ENCODE results near the gene OR13J1.

OR13J1 gene

DNA sequence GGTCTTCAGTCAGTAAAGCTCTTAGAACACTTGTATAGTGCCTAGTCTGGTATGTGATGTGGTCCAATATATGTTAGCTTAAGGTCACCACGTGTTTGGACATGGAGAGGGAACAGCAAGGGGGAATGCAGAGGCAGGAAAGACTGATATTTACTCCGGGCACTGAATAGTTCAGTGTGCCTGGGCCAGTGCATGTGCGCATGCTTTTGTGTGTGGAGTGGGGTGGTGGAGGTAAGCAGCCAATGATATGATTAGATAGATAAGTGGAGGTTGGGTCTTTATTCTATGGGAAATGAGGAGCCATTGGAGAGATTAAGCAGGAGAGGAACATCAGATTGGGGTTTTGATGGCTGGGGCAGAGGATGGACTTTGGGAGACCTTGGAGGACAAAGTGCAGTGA, 14.0 kb downstream of the OR13J1 start:
- no peak for DNase-seq

DNA sequence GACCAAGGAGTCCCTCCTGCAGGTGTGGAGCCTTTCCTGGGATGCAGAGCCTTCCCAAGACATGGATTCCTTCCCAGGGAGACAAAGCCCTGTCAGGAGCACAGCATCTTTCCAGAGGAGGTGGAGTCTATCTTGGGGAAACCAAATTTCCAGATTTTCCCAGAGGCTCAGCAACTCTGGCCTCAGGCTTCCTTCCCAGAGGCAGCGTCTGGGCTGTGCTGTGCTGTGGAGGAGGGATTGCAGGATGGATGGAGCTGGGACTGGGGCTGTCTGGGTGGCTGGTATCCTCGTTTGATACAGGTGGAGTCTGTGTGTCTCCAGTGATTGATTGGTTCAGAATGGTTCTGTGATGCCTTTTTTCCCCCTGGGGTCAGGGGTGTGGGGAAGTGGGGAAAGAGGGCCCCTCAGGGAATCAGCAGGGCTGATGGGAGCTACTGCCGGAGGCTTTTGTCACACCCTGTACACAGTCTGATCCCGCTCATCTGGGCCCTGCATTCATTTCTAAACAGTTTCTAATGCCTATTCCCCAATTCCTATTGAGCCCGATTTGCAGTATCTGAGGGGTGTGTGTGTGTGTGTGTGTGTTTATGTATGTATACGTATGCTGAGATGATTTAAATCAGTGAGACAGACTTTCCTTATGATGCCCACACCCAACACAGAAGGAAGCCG, 16.0 kb downstream of the OR13J1 start:
- DNase-seq: no peak

DNA sequence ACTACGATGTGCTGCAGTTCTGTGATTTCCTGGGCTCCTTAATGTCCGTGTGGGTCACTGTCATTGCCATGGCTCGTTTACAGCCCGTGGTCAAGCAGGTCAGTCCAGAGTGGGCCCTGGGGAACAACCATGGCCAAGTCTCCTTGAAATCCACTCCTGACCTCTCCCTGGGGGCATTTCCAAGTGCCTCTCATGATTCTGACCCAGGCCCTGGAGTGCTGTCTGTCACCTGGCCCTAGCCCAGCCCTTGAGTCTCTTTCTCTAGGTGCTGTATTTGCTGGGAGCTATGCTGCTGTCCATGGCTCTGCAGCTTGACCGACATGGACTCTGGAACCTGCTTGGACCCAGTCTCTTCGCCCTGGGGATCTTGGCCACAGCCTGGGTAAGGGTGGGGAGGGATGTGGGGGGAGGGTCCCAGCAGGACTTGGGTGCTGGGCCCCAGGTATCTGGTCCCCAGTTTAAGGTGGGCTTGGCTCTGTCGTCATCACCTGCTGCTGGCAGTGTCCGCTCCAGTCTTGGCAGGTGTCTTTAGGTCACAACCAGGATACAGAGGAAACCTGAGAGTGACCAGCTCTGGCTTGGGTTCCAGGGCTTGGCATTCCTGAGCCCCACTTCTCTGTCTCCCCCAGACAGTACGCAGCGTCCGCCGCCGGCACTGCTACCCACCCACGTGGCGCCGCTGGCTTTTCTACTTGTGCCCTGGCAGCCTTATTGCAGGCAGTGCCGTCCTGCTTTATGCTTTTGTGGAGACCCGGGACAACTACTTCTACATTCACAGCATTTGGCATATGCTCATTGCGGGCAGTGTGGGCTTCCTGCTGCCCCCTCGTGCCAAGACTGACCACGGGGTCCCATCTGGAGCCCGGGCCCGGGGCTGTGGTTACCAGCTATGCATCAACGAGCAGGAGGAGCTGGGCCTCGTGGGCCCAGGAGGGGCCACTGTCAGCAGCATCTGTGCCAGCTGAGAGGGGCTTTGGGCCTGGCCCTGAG, 17.0 kb downstream of the OR13J1 start:
- no peak for DNase-seq

DNA sequence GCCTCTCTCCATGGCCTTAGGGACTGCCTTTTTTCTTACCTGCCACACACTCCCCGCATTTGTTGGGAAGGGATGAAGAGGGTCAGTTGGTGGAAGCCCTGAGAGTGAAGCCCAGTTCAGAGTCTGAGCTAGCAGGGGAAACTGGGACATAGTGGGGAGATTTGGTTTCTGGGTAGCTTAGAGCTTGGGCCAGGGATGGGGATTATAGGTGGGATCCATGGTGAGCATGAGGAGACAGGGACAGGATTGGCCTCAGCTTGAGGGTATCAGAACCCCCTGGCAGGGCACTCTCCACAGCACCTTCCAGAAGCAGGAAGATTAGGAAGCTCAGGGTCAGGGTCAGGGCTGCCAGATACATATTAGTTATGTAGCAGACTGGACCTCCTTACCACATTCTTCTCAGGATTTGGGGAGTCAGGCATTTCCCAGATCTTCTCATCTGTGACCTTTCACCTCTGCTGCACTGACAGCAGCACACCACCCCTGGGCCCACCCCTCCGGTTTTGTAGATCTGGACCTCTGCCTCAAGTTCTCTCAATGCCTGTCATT, 17.9 kb downstream of the OR13J1 start:
- no peak for DNase-seq

DNA sequence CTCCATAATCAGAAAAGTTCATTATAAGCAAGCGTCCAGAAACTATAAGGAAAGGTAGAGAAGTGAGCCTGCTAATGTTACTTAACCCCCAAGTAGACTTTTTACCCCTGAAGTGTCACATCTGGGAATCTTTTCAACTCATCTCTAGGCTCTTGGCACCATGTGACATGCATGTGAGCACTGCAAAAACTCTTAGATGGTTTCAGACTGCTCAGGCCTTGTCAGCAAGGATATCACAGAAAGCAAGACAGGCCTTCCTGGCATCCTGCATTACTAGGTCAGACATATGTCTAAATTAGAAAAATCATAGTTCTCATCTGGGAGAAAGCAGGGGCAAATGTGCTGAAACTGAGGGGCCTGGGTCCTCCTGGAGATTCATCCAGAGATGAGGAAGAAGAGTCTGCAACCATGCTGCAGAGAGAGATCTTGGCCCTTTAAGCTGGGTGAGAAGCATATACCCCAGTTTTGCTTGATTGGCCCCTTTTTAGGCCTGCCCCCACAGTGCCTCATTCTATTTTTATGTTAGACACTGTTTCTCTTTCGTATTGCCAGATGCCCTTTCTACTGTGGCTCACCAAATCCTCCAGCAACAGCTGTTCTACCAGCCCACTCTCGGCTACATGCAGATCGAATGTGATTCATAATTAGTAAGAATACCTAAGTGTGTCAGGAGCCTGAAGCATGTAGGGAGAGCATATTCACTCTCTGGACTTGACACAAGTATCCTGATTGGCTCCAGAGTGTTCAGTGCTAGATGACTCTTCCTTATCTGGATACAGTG, 22.2 kb downstream of the OR13J1 start:
- DNase-seq: no peak

DNA sequence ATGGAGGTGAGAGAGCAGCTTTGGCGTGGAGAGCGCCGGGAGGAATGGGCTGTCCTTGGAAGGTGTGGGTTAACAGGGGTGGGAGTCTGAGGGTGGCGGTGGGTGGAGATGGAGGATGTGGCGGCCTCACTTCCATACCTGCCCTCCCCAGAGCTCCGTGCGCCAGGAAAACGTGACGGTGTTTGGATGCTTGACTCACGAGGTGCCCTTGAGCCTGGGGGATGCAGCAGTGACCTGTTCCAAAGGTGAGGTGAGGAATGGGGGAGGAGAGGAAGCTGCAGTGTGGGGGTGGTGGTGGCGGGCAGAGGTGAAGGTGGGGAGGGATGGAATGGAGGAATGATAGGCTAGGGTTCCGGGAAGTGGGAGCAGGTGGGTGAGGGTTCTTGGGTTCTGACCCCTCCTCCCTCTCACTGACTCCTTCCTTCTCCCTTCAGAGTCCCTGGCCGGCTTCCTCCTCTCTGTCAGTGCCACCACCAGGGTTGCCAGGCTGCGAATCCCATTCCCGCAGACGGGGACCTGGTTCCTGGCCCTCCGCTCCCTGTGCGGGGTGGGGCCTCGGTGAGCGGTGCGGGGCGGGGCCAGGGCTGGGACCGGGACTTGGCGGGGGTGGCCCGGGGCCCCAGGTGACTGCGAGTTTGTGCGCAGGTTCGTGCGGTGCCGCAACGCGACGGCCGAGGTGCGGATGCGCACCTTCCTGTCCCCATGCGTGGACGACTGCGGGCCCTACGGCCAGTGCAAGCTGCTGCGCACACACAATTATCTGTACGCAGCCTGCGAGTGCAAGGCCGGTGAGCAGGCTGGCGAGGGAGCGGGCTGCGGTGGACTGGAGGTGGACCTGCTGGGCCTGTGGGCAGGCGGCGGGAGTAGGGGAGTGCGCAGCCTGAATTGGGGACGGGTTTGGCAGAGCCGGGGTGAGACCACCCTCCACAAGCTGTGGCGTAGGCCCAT, 24.1 kb downstream of the OR13J1 start:
- no peak for DNase-seq

DNA sequence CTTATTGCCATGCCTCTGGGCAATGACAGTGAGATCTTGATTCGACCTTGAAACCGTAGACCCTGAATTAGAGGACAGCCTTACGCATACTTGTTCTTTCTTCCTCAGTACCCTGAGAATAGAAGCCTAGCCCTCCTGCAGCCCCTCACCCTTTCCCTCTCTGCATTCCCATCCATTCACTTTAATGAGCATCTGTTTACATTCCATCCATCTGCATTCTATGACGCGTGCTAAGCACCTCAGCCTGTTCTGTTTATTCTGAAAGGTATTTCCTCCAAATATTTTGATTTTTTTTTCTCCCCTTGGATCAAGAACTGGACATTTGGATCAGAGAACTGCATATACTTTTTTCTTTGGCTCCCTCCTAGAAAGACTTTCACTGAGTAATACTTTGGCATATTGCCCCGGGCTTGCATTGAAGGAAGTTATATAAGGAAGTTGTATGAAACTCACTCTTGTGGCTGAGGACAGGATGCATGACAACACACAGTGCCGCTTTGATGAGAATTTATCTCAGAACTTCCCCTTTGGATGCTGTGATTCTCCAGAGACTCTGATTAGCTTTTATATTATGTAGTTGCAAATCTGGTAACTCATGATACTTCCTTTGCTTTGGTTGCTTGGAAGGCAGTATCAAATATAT, 25.5 kb downstream of the OR13J1 start:
- DNase-seq: no peak

DNA sequence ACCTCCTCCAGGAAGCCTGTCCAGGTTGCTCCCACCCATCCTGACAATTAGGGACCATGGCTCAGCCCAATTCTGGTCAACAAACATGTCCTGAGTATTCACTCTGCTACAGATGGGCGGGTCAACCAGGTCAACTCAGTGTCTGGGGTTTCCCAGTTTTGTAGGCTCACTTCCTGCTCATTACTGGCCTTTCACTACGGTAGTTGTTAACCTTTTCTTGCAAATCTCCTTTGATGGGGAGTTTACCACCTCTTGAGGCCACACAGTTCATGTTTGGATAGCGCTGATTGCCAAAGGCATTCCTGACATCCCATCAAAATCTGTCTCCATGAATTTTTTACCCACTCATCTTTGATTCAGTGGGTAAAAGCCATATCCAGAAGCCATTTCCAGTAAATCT, 27.4 kb downstream of the OR13J1 start:
- no peak for DNase-seq

DNA sequence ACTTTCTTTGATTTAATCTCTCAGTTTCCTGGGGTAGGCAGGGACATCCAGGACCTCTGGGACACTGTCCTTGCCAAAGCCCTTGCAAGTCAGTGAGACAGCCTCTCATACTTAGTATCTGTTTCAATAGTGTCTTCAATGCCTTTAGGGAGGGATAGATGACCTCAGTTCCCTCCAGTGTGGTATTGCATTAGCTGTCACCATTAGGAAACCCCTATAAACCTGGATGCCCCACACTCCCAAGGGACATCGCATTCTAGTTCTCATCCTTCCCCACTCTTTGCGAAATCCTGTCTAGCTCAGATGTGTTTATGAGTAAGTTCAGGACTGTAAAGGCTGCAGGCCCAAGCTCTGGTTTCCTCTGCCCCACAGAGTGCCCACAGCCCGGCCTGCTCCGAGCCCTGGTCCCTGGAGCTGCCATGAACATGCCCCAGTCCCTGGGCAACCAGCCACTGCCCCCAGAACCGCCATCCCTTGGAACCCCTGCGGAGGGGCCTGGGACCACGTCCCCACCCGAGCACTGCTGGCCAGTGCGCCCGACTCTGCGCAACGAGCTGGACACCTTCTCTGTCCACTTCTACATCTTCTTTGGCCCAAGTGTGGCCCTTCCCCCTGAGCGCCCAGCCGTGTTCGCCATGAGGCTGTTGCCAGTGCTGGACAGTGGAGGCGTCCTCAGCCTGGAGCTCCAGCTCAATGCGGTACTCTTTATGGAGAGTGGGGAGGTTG, 28.0 kb downstream of the OR13J1 start:
- DNase-seq: no peak

DNA sequence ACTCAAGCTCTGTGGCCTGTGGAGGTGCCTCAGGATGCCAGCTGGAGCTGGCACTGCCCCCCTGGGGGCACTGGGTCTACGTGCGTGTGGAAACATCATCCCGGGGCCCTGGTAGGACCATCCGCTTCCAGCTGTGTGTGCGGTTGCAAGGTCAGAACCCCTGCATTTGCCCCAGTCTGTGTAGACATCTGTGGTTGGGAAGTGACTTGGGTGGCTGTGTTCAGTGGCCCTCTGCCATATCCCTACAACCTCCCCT, 28.6 kb downstream of the OR13J1 start:
- no peak for DNase-seq

DNA sequence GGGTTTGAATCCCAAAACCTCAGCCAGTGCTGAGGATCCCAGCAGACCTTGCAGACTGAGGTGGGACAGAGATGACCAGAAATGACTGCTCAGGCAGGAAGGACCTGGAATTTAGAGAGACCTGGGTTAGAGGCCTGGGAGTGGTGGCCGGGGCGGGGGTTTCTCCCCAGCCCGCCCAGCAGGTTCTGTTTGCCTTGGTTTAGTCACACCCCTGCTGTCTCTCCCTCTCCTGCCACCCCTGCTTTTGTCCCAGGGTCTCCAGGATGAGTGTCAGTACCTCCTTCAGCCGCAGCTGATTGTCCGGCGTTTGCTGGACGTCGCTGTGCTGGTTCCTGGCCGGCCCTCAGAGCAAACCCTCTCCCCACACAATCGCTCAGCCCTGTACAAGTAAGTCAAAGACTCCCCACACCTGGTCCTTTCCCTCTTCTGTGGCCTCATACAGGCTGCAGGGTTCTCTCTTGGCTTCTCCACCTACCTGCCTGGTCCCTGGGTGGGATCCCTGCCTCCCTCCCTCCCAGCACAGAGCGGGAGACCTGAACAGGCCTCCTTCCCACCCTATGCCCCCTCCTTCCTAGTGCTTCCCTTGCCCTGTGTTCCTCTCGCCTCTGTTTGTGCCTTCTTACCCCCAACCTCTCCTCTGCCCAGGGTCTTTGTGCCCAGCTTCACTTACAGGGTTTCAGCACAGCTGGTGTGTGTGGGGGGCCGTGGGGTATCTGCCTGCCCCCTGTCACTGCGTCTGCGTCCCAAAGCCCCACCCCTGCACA, 29.1 kb downstream of the OR13J1 start:
- DNase-seq: no peak

DNA sequence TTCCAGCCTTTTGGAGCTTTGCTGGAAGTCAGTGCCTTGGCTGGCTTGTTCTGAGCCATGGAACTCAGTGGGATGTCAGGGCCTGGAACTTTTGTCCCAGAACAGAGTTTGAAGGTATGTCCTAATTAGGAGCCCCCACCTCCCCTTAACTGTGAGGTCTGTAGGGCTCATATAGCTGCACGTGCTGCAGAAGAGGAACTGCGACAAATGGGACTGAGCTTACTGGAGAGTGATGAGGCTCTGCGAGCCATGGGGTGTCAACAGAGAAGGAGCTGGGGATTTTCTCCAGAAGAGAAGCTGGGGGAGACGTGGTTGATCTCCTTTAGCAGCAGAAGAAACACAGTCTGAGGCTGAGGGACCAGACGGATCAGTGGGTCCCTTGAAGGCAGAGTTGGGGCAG, 30.3 kb downstream of the OR13J1 start:
- DNase-seq: no peak

DNA sequence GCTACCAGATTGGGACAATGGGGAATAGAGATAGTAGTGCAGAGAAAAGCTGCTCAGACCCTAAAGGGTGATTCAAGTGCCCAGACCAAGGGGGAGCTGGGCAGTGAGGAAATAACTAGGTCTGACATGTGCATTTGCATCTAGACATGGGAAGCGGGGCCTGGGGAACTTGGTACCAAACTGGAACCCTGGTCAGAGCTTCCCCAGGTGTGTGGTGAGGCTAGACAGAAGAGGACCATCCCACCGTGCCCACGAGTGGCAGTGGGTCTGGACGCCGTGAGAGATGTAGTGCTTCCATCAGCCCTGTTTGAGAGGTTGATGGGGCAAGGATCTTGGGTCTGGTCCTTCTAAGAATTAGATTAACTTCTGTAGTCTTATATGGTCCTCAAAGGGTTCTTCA, 33.6 kb downstream of the OR13J1 start:
- no peak for DNase-seq

DNA sequence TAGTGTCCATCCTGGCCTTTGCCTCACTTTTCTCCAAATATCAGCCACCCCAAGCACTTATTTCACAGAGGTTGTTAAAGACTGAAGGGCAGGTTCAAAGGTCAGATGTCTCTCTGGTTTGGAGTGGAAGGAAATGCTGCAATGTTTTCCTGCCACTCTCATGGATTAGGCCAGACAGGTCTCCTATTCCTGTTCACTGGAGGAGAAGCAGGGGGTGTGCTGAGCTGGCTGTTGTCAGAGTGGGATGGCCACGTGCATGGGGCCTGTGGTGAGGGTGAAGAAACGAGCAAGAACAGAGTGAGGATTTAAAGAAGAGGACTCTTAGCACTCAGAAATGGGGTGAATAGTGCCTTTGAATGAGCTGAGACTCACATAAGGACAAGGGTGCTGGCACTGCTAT, 34.4 kb downstream of the OR13J1 start:
- DNase-seq: no peak

DNA sequence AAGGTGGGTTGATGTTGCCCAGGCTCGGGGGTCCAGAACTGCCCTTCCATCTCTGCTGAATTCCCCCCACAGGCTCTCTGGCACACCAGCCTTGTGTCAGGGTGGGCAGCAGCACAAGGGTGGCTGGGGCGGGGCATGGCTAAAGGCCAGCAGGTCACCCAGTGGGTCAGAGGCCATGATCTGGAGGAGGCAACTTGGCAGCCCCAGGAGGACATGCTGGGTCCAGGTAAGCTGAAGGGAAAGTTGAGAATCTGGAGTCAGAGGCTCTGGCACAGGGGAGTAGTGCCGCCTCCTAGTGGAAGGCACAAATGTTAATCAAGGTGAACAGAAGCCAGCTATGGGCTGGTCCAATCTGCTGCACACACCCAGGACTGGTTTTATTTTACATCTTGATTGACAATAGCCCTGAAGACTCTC, 35.0 kb downstream of the OR13J1 start:
- no peak for DNase-seq

DNA sequence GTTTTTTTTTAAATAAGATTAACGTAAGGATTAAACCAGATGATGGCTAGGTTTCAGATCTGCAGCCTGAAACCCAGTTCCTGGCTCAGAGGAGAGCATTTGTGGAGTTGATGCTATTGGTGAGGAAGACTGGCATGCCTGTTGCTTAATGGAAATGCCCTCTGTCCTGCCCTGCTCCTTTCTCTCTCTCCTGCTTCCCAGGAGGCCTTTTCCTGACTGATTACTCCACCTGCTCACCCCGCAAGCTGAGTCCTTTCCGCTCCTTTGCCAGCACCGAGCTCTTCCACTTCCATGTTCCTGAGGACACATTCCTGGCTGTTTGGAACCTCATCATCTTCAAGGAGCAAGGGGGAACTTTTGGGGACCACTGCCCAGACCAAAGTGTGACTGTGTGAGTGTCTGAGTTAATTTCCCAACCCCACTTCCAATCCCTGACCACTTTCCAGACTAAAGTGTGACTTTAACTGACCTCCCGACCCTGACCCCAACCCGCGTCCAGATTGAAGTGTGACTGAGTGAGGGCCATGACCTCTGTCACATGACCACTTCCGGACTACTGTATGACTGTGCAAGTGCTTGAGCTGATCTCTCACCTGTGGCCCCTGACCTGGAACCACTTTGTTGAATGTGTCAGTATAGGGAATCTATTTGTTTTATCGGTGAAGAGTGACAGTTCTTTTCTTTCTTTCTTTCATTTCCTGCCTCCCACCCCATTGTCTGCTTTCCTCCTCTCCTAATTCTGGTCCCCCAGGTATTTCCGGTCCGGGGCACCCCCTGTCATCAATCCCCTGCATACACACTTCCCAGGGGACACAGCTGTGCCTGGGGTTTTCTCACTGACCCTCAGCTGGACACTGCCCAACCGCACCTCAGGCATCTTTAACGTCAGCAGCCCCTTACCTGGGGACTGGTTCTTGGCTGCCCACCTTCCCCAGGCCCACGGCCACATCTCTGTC, 35.7 kb downstream of the OR13J1 start:
- DNase-seq: no peak

DNA sequence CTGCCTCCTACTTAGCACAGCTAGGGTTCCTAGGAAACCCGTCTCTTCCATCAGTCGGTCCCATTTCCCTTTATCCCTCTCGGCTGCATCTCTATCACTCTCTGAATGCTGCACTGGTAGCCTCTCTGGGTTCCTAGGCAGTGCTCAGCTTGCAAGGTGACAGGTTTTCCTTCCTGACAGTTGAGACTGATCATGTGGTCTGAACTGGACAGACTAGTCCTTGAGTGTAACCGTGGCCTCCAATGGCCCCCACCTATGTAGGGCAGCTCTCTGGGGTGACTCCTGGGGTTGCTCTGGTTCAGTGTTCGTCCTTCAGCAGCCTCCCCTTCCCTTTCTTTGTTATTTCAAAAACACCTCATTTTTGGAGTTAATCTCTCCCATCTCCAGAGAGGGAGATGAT, 37.4 kb downstream of the OR13J1 start:
- no peak for DNase-seq

DNA sequence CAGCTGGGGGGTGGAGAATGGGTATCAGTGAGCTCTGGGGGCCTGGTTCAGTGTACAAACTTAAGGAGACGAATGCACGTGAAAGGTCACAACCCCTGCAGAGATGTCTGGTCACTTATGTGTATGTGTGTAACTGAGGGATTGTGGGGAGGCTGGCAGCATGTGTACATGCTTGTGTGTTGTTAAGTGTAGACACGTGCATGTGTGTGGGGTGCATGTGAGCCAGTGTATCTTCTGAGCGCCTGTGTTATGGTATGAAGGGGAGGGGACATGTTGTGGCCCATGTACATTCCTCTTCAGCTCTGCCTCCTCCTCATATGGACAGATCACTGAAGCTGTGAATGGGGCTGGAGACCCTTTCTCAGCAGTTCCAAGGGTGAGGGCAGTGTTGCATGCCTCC, 39.2 kb downstream of the OR13J1 start:
- no peak for DNase-seq

DNA sequence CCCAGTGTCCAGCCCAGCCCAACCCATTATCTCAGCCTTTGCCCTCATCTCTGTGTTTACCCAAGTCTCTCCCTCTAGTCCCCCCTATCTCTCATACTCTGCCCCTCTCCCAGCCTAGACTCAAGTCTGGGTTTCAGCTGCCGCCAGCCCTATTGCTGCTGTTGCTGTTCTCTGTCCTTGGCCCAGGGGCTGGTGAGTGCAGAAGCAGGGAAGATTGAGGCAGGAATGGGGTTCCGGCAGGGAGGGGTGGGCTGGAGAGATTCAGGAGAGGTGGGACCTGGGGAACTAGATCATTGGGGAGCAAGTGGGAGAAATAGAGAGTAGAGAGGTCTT, 40.5 kb downstream of the OR13J1 start:
- DNase-seq: no peak
